Cardiac muscle cell (in vitro differentiated cells and primary cell): ENCODE measurements around the gene SEMA5A. TPM values are rescaled to one million over a fixed set of nuclear protein-coding genes. Genes with fewer than 3 reads are reported as not detected.

Source experiments
- DNase-seq, 2 donors: peaks; one replicate each; pipeline versions ENCODE4 v3.0.0 to v3.0.0-alpha.2; 2010 to 2017; ENCODE audit warnings: low read depth in 1 of 2, low spot score in 1 of 2
- H3K27ac ChIP-seq: fragments of 200-600 bp; sonication (generic); 2 replicates; pipeline ENCODE4 v1.5.1; 2016
- H3K27me3 ChIP-seq: fragments of 200-600 bp; sonication (generic); 2 replicates; pipeline ENCODE4 v1.6.0; 2016; ENCODE audit warnings: control low read depth
- H3K36me3 ChIP-seq: fragments of 200-600 bp; sonication (generic); 2 replicates; pipeline ENCODE4 v1.5.1; 2016; ENCODE audit warnings: control low read depth
- H3K4me1 ChIP-seq: fragments of 200-600 bp; sonication (generic); 2 replicates; pipeline ENCODE4 v1.8.1; 2017; ENCODE audit warnings: low read depth, mild to moderate bottlenecking, mixed run types
- H3K4me3 ChIP-seq: fragments of 200-600 bp; sonication (generic); 2 replicates; pipeline ENCODE4 v1.5.1; 2016; ENCODE audit warnings: mild to moderate bottlenecking
- H3K9me3 ChIP-seq: fragments of 200-600 bp; sonication (generic); 2 replicates; pipeline ENCODE4 v1.5.1; 2017; ENCODE audit warnings: low read depth, mild to moderate bottlenecking, control low read depth
- CTCF ChIP-seq: IDR thresholded peaks from 2 replicates; pipeline ENCODE4 v1.5.1; 2012; ENCODE audit warnings: low read depth, mild to moderate bottlenecking, low read length
- polyA plus RNA-seq: library from polyadenylated mRNA; unstranded; fragments of >200 nt; fragmentation: Nextera tagmentation; extraction: Ambion mirVana; gene quantifications from 2 replicates; pipeline ENCODE4 v1.2.1, GENCODE V29; 2016
- total RNA-seq: library from RNA; depleted of rRNA; stranded (reverse); fragments of >200 nt; gene quantifications from 2 replicates; pipeline ENCODE4 v1.2.3, GENCODE V29; 2016

SEMA5A gene
- total and polyA plus RNA-seq, 2 experiments from 2014 or later: 15.7 to 16.6 TPM

GRCh38 chr5:9241479-9242305 is 304.2 kb downstream of the SEMA5A start:
- Histone ChIP-seq H3K4me1 (peaks cover 4% of the 10 kb centered on the region), H3K27me3 (no peaks in the 10 kb centered on the region), H3K4me3 (no peak overlapping the region), H3K9me3 (no peaks in the 10 kb centered on the region), H3K27ac (no peak overlapping the region), H3K36me3 (no peaks in the 10 kb centered on the region)
- TF ChIP-seq CTCF: no peak
- no peak for DNase-seq

GRCh38 chr5:9240431-9240830 is 305.4 kb downstream of the SEMA5A start:
- no peak for DNase-seq
- Histone ChIP-seq H3K4me3 (no peak overlapping the region), H3K4me1 (peaks cover 4% of the 10 kb centered on the region), H3K27ac (no peak overlapping the region), H3K36me3 (no peaks in the 10 kb centered on the region), H3K27me3 (no peaks in the 10 kb centered on the region), H3K9me3 (no peaks in the 10 kb centered on the region)
- TF ChIP-seq CTCF: no peak

- H3K27ac ChIP-seq: no peak overlapping the region
- TF ChIP-seq CTCF: no peak
- no peaks in the 10 kb centered on the region for H3K27me3 ChIP-seq
- H3K4me1 ChIP-seq: peaks cover under 1% of the 10 kb centered on the region
- no peaks in the 10 kb centered on the region for H3K9me3 ChIP-seq
- no peak overlapping the region for H3K4me3 ChIP-seq
- no peaks in the 10 kb centered on the region for H3K36me3 ChIP-seq
- peak in 1 of 2 donors; percentile 25 for DNase-seq
Observed at GRCh38 chr5:9239626-9240025, 306.2 kb downstream of the SEMA5A start.

- no peaks in the 10 kb centered on the region for H3K9me3 ChIP-seq
- H3K27me3 ChIP-seq: no peaks in the 10 kb centered on the region
- H3K36me3 ChIP-seq: no peaks in the 10 kb centered on the region
- H3K4me3 ChIP-seq: no peak overlapping the region
- no peaks in the 10 kb centered on the region for H3K4me1 ChIP-seq
- DNase-seq: peak in 1 of 2 donors; percentile 33
- no peak for TF ChIP-seq CTCF
- H3K27ac ChIP-seq: no peak overlapping the region
Observed at GRCh38 chr5:9239071-9239470, 306.8 kb downstream of the SEMA5A start.

GRCh38 chr5:9233712-9234111 is 312.2 kb downstream of the SEMA5A start:
- Histone ChIP-seq H3K4me1 (no peaks in the 10 kb centered on the region), H3K27me3 (no peaks in the 10 kb centered on the region), H3K36me3 (no peaks in the 10 kb centered on the region), H3K4me3 (no peak overlapping the region), H3K9me3 (no peaks in the 10 kb centered on the region), H3K27ac (no peak overlapping the region)
- DNase-seq: peak in 1 of 2 donors; percentile 19
- TF ChIP-seq CTCF: no peak
